HG02642 (cell line): Measurements from ENCODE around the gene WDR45B.

Source experiments
- ATAC-seq: cut with Tn5 transposase; IDR thresholded peaks from one replicate; pipeline ENCODE4 v1.9.1; 2021; ENCODE audit warnings: mild to moderate bottlenecking; ENCODE audit not compliant: unreplicated experiment, poor library complexity

WDR45B gene

DNA sequence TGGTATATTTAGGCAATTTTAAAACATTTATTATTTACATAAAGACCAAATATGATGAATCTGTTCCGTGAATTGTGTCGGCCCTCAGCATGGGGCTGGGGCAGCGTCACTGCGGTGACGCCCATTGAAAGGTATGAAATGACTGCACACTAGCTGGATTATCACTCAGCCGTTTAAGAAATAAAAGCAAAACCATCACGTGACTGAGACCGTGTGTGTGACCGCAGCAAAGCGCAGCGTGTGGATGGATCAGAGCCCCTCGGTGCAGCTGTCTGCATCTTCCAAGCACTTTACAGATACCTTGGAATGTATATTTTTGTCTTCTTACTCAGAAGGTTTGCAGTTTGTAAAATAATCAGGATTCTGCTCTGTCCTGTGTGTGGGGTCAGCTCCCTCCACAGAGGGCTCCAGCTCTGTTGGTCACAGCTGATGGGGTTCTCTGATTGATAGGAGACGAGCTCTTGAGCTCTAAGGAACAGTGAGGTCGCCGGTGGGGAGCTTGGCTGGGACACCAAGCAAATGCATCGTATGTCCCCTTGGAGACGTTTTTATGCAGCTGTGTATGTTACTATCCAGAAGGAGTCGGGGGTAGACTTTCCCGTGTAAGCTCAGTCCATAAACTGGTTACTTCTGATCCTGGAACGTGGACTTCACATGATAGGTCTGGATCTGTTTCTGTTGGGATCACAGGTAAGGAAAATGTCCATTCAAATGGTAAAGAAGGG, 45.1 kb downstream of the WDR45B start:
- ATAC-seq = no peak

DNA sequence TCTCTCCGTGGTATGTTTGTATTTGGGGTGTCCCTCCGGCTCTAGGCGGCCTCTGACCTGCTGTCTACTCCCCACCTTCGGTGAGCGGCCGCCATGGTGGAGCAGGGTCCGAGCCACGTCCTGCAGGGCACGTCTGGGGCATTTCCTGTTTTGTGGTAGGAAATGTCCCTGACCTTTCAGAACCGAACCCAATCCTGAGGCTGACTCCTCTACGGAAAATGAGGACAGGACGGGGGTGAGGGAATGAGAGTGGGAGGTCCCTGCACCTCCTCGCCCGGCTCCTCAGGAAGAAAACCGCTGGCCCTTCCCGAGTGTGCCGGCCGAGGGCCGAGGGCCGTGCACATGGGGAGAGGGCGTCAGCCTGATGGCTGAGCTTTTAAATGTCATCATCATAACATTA, 45.8 kb downstream of the WDR45B start:
- no peak for ATAC-seq

DNA sequence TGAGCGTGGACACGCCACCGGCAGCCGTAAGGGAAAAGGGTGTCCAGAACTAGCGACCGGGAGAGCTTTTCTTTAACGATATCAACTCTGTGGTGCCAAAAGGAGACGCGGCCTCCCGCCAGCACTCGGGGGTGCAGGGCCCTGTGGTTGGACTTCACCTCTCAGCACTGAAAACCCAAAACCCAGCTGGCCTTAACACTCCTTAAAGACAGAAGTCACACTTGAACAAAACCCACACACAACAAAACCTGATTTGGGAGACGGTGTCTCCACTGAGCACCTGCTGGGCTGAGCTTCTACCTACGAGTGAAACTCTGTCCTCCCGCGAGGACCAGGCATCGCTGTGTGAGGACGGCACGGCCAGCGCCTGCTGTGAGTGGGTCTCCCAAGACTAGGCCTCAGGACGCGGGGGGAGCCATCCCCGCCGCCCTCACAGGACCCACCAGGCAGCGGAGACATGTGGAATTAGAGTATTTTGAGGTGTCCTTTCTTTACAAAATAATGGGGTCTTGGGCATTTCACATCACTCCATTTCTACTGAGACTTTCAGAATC, 46.7 kb downstream of the WDR45B start:
- ATAC-seq = no peak

- ATAC-seq = no peak
These were observed 47.4 kb downstream of the WDR45B start for GRCh38 chr17:82600731-82601446.

DNA sequence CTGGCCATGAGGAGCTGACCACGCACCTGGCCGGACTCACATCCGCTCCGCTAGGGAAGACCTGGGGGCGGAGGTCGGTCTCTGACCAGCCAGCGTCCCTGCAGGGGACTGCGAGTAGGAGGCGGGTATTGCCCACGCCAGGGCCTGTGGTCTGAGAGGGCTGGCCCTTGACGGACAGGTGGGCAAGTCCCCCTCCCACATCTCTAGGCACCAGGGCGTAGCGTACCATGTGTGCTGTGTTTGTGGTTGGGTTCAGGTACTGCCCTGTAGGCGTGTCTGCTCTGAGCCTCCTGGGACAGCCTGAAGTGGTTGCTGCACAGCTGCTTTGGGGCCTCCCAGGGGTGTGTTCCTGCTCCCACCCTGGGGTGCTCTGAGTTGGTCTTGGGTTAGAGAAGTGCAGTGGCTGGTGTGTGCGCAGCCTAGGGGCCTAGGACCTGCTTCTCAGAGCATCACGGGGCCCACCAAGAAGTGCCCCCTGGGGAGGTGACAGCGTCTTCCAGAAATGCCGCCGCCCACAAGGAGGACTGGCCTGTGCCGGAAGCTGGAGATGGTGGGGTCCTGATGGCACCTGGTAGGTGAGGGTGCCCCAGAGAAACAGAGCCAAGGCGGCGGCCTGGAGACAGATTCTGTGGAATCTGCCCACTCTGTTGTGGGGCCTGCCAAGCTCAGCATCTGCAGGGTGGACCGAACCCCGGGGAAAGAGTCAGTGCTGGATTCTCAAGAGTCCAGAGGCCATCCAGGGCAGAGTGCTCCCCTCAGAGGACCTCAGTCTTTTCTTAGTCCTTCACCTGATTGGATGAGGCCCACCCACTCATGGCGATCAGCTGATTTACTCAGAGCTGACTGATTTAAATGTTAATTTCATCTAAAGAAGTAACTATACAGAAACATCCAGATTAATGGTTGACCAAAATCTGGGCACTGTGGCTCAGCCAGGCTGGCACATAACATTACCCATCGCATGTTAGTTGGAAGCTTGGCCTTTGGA, 48.3 kb downstream of the WDR45B start:
- ATAC-seq = no peak

DNA sequence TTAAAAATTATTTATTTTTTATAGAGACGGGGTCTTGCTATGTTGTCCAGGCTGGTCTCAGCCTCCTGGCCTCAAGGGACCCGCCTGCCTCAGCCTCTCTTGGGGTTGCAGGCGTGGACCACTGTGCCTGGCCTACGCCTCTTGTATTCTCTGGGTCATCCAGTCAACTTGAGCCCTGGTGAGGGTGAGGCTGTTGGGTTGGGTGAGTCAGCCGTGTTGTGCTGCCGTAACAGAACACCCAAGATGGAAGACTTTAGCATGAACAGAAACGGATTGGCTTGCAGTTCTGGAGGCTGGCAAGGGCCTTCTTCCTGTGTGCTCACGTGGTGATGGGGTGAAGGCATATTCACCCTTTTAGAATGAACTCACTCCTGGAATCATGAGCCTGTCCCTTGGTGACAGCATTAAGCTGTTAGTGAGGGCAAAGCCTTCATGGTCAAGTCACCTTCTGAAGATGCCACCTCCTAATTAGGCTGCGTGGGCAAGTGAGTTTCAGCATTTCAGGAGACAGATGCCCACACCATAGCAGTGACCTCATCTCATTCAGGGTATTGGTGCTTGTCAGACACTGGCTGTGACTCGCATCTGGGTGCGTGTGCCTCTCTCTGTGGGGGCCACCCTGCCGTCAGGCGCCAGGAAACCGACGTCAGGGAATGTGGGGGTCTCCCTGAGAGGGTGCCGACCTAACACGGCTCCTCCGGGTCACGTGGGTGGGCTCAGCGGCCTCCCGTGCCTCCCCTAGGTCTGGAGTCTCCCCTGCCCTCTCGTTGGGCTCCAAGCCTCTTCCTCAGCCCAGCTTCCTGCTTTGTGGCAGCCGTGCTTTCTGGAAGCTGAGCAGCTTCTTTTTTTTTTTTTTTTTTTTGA, 49.8 kb downstream of the WDR45B start:
- ATAC-seq = no peak

GRCh38 chr17:82596837-82597672, 51.2 kb downstream of the WDR45B start:
- ATAC-seq = no peak

GRCh38 chr17:82596296-82596695, 51.9 kb downstream of the WDR45B start:
- no peak for ATAC-seq

- ATAC-seq = no peak
These were observed 52.4 kb downstream of the WDR45B start for GRCh38 chr17:82595893-82596292.

- ATAC-seq = no peak
These were observed 53.7 kb downstream of the WDR45B start for GRCh38 chr17:82594571-82594970.

GRCh38 chr17:82593590-82594087, 54.6 kb downstream of the WDR45B start:
- ATAC-seq = no peak

DNA sequence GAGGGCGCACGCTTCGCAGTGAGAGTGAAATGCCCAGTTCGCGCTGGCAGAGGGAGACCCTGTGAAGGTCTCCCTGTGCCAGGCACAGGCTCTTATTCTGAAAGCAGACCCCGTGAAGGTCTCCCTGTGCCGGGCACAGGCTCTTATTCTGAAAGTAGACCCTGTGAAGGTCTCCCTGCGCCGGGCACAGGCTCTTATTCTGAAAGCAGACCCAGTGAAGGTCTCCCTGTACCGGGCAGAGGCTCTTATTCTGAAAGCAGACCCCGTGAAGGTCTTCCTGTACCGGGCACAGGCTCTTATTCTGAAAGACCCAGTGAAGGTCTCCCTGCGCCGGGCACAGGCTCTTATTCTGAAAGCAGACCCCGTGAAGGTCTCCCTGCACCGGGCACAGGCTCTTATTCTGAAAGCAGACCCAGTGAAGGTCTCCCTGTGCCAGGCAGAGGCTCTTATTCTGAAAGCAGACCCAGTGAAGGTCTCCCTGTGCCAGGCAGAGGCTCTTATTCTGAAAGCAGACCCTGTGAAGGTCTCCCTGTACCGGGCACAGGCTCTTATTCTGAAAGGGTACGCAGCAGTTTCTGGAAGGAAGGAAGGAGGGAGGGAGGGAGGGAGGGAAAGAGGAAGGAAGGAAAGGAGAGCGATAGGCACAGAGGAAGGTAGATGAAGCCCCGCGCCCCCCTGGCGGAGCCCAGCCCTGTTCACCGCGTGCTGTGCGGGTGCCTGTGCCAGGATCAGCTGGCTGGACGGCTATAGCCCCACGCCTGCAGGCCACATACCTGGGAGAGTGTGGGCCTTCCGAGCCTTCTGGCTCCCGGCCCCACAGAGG, 55.3 kb downstream of the WDR45B start:
- ATAC-seq = no peak

DNA sequence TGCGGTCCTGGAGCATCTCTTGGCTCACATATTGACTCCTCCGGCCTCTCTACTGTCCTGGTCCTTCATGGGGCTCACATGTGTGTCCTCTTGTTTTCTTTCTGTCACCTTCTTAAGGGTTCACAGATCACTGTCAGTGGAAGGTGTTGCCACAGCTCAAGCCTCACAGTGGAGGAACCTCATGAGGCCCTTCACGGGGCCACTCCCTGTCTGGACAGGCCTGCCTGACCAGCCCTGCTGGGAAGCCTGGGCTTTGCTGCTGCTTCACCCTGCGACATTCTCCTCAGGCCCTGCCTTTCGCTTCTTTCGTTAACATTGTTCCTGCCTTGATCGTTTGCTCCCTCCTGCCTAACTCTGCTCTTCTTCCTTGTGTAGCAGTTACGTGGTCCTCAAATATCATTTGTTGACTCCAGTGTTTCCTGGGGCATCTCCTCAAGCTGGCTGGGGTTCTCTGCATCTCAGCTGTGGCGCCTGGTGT, 55.9 kb downstream of the WDR45B start:
- no peak for ATAC-seq

- ATAC-seq = no peak
These were observed 57.2 kb downstream of the WDR45B start for GRCh38 chr17:82590881-82591539.

DNA sequence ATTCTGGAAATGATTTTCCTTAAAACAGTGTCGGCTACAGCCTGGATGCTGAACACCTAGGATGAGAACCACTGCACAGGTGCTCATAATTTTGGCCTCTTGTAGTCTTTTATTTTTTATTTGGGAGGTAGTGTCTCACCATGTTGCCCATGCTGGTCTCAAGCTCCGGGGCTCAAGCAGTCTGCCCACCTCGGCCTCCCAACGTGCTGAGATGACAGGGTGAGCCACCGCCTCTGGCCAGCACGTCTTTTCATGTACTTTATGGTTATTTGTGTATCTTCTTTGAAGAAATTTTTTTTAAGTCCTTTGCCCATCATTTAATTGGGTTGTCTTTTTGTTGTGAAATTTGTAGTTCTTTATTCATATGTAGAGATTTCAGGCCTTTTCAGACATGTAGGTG, 58.0 kb downstream of the WDR45B start:
- no peak for ATAC-seq

GRCh38 chr17:82589851-82590180, 58.4 kb downstream of the WDR45B start:
- ATAC-seq = no peak
